H9 (cell line): ENCODE measurements around the gene UBE2D2. TPM values are rescaled to one million over a fixed set of nuclear protein-coding genes. Genes with fewer than 3 reads are reported as not detected.

Source experiments
- DNase-seq: peaks from one replicate; pipeline ENCODE4 v3.0.0-alpha.2; 2017
- H2AFZ ChIP-seq: one replicate; pipeline ENCODE4 v1.6.1; 2013; ENCODE audit warnings: mild to moderate bottlenecking, low read length, control low read depth, moderate library complexity
- H2AK5ac ChIP-seq: 2 replicates; pipeline ENCODE4 v1.6.1; 2013; ENCODE audit warnings: low read length, control low read depth, mixed read lengths; ENCODE audit not compliant: insufficient read length
- H2BK120ac ChIP-seq: one replicate; pipeline ENCODE4 v1.6.1; 2013; ENCODE audit warnings: low read depth, mild to moderate bottlenecking, low read length, control low read depth, inconsistent platforms; ENCODE audit not compliant: poor library complexity, severe bottlenecking
- H2BK12ac ChIP-seq: 2 replicates; pipeline ENCODE4 v1.6.1; 2013; ENCODE audit warnings: low read length, control low read depth, mixed read lengths, low read depth; ENCODE audit not compliant: insufficient read length
- H2BK15ac ChIP-seq: 2 replicates; pipeline ENCODE4 v1.6.1; 2013; ENCODE audit warnings: low read depth, low read length, control low read depth
- H2BK20ac ChIP-seq: one replicate; pipeline ENCODE4 v1.6.1; 2013; ENCODE audit warnings: low read depth, mild to moderate bottlenecking, low read length, control low read depth, inconsistent platforms; ENCODE audit not compliant: poor library complexity, severe bottlenecking
- H2BK5ac ChIP-seq: 2 replicates; pipeline ENCODE4 v1.6.1; 2013; ENCODE audit warnings: low read length, control low read depth, mixed read lengths; ENCODE audit not compliant: insufficient read length
- H3K14ac ChIP-seq: 2 replicates; pipeline ENCODE4 v1.6.1; 2013; ENCODE audit warnings: low read length, control low read depth; ENCODE audit not compliant: insufficient read depth
- H3K18ac ChIP-seq: 2 replicates; pipeline ENCODE4 v1.6.1; 2013; ENCODE audit warnings: low read depth, mild to moderate bottlenecking, mixed read lengths, low read length, control low read depth; ENCODE audit not compliant: insufficient read length
- H3K23ac ChIP-seq: 2 replicates; pipeline ENCODE4 v1.6.1; 2013; ENCODE audit warnings: low read length, control low read depth, mixed read lengths, low read depth; ENCODE audit not compliant: insufficient read length
- H3K23me2 ChIP-seq: 2 replicates; pipeline ENCODE4 v1.6.1; 2013; ENCODE audit warnings: low read depth, mild to moderate bottlenecking, mixed read lengths, low read length, control low read depth; ENCODE audit not compliant: insufficient read length, poor library complexity, severe bottlenecking
- H3K27ac ChIP-seq: 2 replicates; pipeline ENCODE4 v1.5.1; 2013; ENCODE audit warnings: low read length, control low read depth, mixed read lengths, low read depth; ENCODE audit not compliant: insufficient read length
- H3K27me3 ChIP-seq: 2 replicates; pipeline ENCODE4 v1.6.1; 2013; ENCODE audit warnings: low read length, control low read depth, inconsistent platforms; ENCODE audit not compliant: insufficient read depth
- H3K4ac ChIP-seq: 2 replicates; pipeline ENCODE4 v1.6.1; 2013; ENCODE audit warnings: low read depth, mild to moderate bottlenecking, control low read depth, inconsistent platforms, low read length, moderate library complexity
- H3K4me1 ChIP-seq: 2 replicates; pipeline ENCODE4 v1.6.1; 2013; ENCODE audit warnings: low read length, control low read depth, inconsistent platforms; ENCODE audit not compliant: insufficient read depth
- H3K4me2 ChIP-seq: 2 replicates; pipeline ENCODE4 v1.6.1; 2013; ENCODE audit warnings: low read length, control low read depth, mixed read lengths; ENCODE audit not compliant: insufficient read length, insufficient read depth
- H3K56ac ChIP-seq: 2 replicates; pipeline ENCODE4 v1.6.1; 2013; ENCODE audit warnings: low read depth, mild to moderate bottlenecking, mixed read lengths, low read length, control low read depth; ENCODE audit not compliant: insufficient read length
- H3K79me1 ChIP-seq: 2 replicates; pipeline ENCODE4 v1.6.1; 2013; ENCODE audit warnings: low read depth, mild to moderate bottlenecking, moderate library complexity, low read length, control low read depth, inconsistent platforms; ENCODE audit not compliant: insufficient read depth, poor library complexity, severe bottlenecking
- H3K79me2 ChIP-seq: 2 replicates; pipeline ENCODE4 v1.6.1; 2013; ENCODE audit warnings: low read length, control low read depth, inconsistent platforms; ENCODE audit not compliant: insufficient read depth
- H3K9ac ChIP-seq: 2 replicates; pipeline ENCODE4 v1.6.1; 2013; ENCODE audit warnings: low read length, control low read depth, mixed read lengths; ENCODE audit not compliant: insufficient read length; ENCODE audit errors: extremely low read depth
- H3K9me3 ChIP-seq: one replicate; pipeline ENCODE4 v1.6.1; 2013; ENCODE audit warnings: low read depth, low read length, inconsistent platforms; ENCODE audit not compliant: control insufficient read depth
- H3T11ph ChIP-seq: one replicate; pipeline ENCODE4 v1.6.1; 2013; ENCODE audit warnings: mild to moderate bottlenecking, low read length, control low read depth, inconsistent platforms
- H4K20me1 ChIP-seq: one replicate; pipeline ENCODE4 v1.6.1; 2013; ENCODE audit not compliant: control insufficient read depth, insufficient read length, insufficient read depth
- H4K5ac ChIP-seq: 2 replicates; pipeline ENCODE4 v1.6.1; 2013; ENCODE audit warnings: low read depth, mild to moderate bottlenecking, mixed read lengths, low read length, control low read depth; ENCODE audit not compliant: insufficient read length
- H4K8ac ChIP-seq: replicated peaks from 2 replicates; pipeline ENCODE4 v1.6.1; 2013; ENCODE audit warnings: low read length, control low read depth, mixed read lengths, low read depth; ENCODE audit not compliant: insufficient read length
- H4K91ac ChIP-seq: 2 replicates; pipeline ENCODE4 v1.6.1; 2013; ENCODE audit warnings: low read depth, mild to moderate bottlenecking, moderate library complexity, mixed read lengths, low read length, control low read depth; ENCODE audit not compliant: insufficient read length
- H3K27ac Mint-ChIP-seq, 3 experiments: 2 replicates in 2 of 3; 3 replicates in 1 of 3; pipeline ENCODE4 v1.8.0; 2020 to 2021; ENCODE audit warnings: mixed read lengths in 3 of 3, mild to moderate bottlenecking in 1 of 3, moderate library complexity in 1 of 3
- H3K27me3 Mint-ChIP-seq: 2 replicates; pipeline ENCODE4 v1.8.0; 2021; ENCODE audit warnings: low read depth, mild to moderate bottlenecking, moderate library complexity, mixed read lengths
- H3K36me3 Mint-ChIP-seq, 3 experiments: 2 replicates in 2 of 3; 3 replicates in 1 of 3; pipeline ENCODE4 v1.8.0; 2020 to 2021; ENCODE audit warnings: low read depth in 3 of 3, mixed read lengths in 3 of 3; ENCODE audit not compliant: insufficient read depth in 1 of 3
- H3K4me1 Mint-ChIP-seq, 2 experiments: 2 replicates each; pipeline ENCODE4 v1.8.0; 2020; ENCODE audit warnings: mixed read lengths in 2 of 2
- H3K4me3 Mint-ChIP-seq, 2 experiments: 2 replicates in 1 of 2; 3 replicates in 1 of 2; pipeline ENCODE4 v1.8.0; 2020 to 2021; ENCODE audit warnings: mild to moderate bottlenecking in 2 of 2, mixed read lengths in 2 of 2, moderate library complexity in 1 of 2
- H3K9me3 Mint-ChIP-seq, 2 experiments: 2 replicates in 1 of 2; 3 replicates in 1 of 2; pipeline ENCODE4 v1.8.0; 2020; ENCODE audit warnings: mild to moderate bottlenecking in 2 of 2, mixed read lengths in 2 of 2, moderate library complexity in 1 of 2
- WGBS: extraction: QIAGEN DNeasy Blood & Tissue Kit; methylation state at CpG from one replicate; pipeline ENCODE4 v1.1.7; 2013; ENCODE audit warnings: missing lambda C conversion rate, low lambda C conversion rate, mixed read lengths; ENCODE audit not compliant: insufficient read length; ENCODE audit errors: extremely low coverage; 5-methylcytosine and 5-hydroxymethylcytosine counted together
- total RNA-seq: library from RNA; stranded (reverse); gene quantifications from 2 replicates; pipeline ENCODE4 v1.2.1, GENCODE V29; 2021
- TF ChIP-seq, protein P1 (sequence below): fragments of 200-600 bp; sonication (generic); conservative IDR thresholded peaks from 3 replicates; pipeline ENCODE4 v1.8.0; 2021; ENCODE audit warnings: antibody characterized with exemption, mild to moderate bottlenecking

The UBE2D2 gene
- total RNA-seq, 1 experiment from 2014 or later: 236 TPM

DNA sequence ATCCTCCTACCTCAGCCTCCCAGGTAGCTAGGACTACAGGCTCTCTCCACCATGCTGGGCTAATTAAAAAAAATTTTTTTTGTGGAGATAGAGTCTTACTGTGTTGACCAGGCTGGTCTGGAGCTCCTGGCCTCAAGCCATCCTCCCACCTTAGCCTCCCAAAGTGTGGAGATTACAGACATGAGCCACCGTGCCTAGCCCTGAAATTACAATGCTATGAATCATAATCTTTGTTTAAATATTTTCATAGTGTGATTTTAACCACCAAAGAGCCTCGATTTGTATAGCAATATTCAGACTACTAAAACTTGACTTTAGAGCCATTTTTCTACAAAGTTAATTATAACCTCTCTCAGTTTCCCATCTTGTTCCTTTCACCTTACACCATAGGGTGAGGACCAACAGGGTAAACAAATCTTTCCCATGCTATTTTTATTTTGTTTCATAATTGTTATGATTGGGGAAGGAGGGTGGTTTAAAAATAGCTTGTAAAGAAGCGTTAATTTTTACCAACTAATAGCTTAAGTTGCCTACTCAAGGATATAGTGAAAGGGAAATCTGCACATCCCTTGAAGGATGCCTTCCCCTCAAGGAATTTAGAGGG lies 32.7 kb downstream of the UBE2D2 start:
- H3K23me2 ChIP-seq: no peaks in the 10 kb centered on the region
- Mint-ChIP-seq H3K27me3 (no peaks in the 10 kb centered on the region), H3K4me3 (no peak overlapping the region), H3K4me1 (peaks cover 15 to 16% of the 10 kb centered on the region in 2 experiments), H3K36me3 (peaks cover 8 to 34% (median 19%) of the 10 kb centered on the region in 3 experiments), H3K9me3 (no peaks in the 10 kb centered on the region), H3K27ac (no peak overlapping the region)
- WGBS: no CpG with 5 or more reads among the region's 3 CpGs
- no peak overlapping the region for H4K5ac ChIP-seq
- no peak overlapping the region for H3K18ac ChIP-seq
- no peak overlapping the region for H3K14ac ChIP-seq
- H3K9ac ChIP-seq: no peak overlapping the region
- no peak overlapping the region for H2AFZ ChIP-seq
- peaks cover 4% of the 10 kb centered on the region for H3K4me1 ChIP-seq
- no peak overlapping the region for H3K56ac ChIP-seq
- no peak overlapping the region for H2BK12ac ChIP-seq
- no peak overlapping the region for H2BK20ac ChIP-seq
- TF ChIP-seq, protein P1, sequence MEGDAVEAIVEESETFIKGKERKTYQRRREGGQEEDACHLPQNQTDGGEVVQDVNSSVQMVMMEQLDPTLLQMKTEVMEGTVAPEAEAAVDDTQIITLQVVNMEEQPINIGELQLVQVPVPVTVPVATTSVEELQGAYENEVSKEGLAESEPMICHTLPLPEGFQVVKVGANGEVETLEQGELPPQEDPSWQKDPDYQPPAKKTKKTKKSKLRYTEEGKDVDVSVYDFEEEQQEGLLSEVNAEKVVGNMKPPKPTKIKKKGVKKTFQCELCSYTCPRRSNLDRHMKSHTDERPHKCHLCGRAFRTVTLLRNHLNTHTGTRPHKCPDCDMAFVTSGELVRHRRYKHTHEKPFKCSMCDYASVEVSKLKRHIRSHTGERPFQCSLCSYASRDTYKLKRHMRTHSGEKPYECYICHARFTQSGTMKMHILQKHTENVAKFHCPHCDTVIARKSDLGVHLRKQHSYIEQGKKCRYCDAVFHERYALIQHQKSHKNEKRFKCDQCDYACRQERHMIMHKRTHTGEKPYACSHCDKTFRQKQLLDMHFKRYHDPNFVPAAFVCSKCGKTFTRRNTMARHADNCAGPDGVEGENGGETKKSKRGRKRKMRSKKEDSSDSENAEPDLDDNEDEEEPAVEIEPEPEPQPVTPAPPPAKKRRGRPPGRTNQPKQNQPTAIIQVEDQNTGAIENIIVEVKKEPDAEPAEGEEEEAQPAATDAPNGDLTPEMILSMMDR: no peak
- H2BK120ac ChIP-seq: no peak overlapping the region
- no peak overlapping the region for H3K4ac ChIP-seq
- H3K79me2 ChIP-seq: peaks cover 9% of the 10 kb centered on the region; the same call in 1 of the 2 replicates
- no peak overlapping the region for H3K27ac ChIP-seq
- no peaks in the 10 kb centered on the region for H3K9me3 ChIP-seq
- no peak overlapping the region for H3K23ac ChIP-seq
- no peaks in the 10 kb centered on the region for H4K20me1 ChIP-seq
- no peak overlapping the region for H2BK15ac ChIP-seq
- no peak for DNase-seq
- no peak overlapping the region for H2BK5ac ChIP-seq
- H3T11ph ChIP-seq: no peak overlapping the region
- H3K79me1 ChIP-seq: peaks cover 15% of the 10 kb centered on the region
- no peak overlapping the region for H3K4me2 ChIP-seq
- H3K27me3 ChIP-seq: no peaks in the 10 kb centered on the region
- no peak overlapping the region for H4K91ac ChIP-seq
- no peak overlapping the region for H2AK5ac ChIP-seq
- no peak overlapping the region for H4K8ac ChIP-seq
